Hematopoietic multipotent progenitor cell (in vitro differentiated cells): ENCODE measurements around the gene GRAMD1B. TPM values are rescaled to one million over a fixed set of nuclear protein-coding genes. Genes with fewer than 3 reads are reported as not detected.

Experiments used
- DNase-seq, 3 donors: peaks; one replicate each; pipeline ENCODE4 v3.0.0-alpha.2; 2011 to 2015; ENCODE audit warnings: low read depth in 2 of 3, low spot score in 2 of 3
- total RNA-seq: library from RNA; depleted of rRNA; stranded (reverse); fragments of >200 nt; gene quantifications from one replicate; pipeline ENCODE4 v1.2.3, GENCODE V29; 2012

Gene GRAMD1B
- total RNA-seq, 1 donor: 18.9 TPM

GRCh38 chr11:123584186-123584585, 154.1 kb downstream of the GRAMD1B start:
- DNase-seq: no peak

GRCh38 chr11:123584737-123585136, 154.7 kb downstream of the GRAMD1B start:
- DNase-seq: no peak

GRCh38 chr11:123585206-123585605, 155.1 kb downstream of the GRAMD1B start:
- DNase-seq: no peak

- DNase-seq: no peak
Measured at GRCh38 chr11:123585706-123586105, 155.6 kb downstream of the GRAMD1B start.

- DNase-seq: no peak
Measured at GRCh38 chr11:123586568-123586967, 156.5 kb downstream of the GRAMD1B start.

GRCh38 chr11:123587044-123587443, 157.0 kb downstream of the GRAMD1B start:
- DNase-seq: no peak

- DNase-seq: no peak
Measured at GRCh38 chr11:123587559-123587958, 157.5 kb downstream of the GRAMD1B start.

DNA sequence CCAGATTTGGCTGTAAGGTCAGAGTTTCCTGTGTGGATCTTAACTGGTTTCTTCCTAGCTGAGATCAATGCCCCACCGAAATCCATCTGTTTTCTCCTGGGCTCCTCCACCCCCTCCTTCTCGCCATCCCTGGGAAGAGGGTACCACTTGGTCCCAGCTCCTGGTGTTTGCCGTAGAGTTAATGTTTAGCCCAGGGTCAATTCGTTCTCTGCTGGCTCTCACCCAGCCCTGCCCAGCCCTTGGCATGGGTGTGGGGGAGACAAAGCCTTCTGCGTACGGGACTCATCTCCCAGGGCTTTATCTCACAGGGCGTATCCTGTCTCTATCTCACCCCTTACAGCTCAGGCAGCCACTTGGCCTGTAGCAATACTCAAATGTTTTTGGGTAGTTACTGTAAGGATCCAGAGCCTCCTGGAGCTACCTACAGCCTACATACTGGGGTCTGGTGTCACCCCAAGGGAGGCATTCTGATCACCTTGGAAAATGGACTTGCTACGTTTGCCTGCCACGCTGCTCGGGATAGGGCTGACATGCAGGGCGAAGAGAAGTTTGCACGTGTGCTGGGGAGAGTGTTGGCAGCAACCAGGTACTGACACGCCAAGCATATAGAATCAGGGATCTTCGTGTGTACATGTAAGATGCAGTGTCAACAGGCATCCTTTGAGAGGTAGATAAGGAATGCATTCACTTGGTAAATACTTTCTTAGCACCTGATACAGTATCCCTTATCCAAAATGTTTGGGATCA, 158.2 kb downstream of the GRAMD1B start:
- DNase-seq: no peak

DNA sequence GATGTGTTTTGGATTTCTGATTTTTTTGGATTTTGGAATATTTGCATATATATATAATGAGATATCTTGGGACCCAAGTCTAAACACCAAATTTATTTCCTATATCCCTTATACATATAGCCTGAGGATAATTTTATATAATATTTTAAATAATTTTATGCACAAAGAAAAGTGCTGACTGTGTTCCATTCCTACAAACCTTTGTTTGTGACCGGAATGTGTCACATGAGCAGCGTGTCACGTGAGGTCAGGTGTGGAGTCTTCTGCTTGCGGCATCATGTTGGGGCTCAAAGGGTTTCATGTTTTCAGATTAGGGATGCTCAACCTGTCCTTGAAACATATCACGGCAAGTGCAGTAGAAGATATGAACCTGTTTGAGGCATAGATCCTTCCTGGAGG, 158.8 kb downstream of the GRAMD1B start:
- no peak for DNase-seq

GRCh38 chr11:123590296-123590912, 160.3 kb downstream of the GRAMD1B start:
- no peak for DNase-seq

GRCh38 chr11:123593570-123593969, 163.5 kb downstream of the GRAMD1B start:
- DNase-seq: no peak

DNA sequence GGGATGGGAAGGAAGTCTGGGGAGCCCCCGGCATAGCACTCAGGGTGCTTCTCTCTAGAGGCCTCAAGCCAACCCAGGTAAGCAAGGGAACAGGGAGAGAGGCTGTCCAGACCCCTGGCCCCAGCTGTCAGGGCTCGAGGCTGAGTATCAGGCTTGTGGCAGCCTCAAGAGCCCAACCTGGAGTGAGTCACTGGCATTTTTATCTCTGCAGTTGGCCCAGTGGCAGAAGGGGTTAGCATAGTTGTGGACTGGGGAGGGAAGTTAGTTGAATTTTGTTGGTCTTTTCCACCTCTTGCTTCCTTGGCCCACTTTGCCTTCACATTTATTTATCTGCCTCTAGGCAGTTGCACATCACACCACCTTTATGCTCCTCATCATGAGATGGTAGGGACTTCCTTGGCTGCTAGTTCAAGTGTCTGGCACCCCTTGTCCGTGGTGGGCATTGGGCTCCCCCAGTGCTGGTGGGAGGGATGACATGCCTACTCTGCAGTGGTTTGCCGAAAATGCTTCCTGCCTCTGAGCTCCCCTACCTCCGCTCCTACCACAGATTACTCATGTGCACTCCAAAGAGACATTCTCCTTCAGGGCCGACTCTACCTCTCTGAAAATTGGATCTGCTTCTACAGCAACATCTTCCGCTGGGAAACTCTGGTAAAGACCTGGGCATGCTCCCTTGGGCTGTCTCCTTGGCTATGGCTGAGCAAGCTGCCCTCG, 164.3 kb downstream of the GRAMD1B start:
- DNase-seq: no peak

GRCh38 chr11:123594921-123595320, 164.9 kb downstream of the GRAMD1B start:
- no peak for DNase-seq

- no peak for DNase-seq
Measured at GRCh38 chr11:123597859-123598258, 167.8 kb downstream of the GRAMD1B start.

- DNase-seq: no peak
Measured at GRCh38 chr11:123601136-123601535, 171.1 kb downstream of the GRAMD1B start.

GRCh38 chr11:123601743-123602142, 171.7 kb downstream of the GRAMD1B start:
- DNase-seq: no peak

DNA sequence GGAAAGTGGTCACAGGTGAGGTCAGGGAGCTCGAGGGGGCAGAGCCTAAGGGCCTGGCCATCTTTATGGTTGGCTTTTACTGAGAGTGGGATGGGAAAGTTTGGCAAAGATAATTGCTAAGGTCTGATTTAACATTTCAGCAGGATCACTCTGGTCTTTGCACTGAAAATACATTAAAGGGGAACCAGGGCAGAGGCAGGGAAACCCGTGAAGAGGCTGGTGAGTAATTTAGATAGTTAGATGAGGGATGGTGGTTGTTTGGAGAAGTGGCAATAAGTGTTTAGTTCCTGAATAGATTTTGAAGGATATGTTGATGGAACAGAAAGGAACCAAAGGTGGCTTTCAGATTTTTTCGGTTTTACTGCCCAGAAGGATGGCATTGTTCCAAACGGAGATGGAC, 173.6 kb downstream of the GRAMD1B start:
- DNase-seq: no peak

GRCh38 chr11:123607781-123608180, 177.7 kb downstream of the GRAMD1B start:
- no peak for DNase-seq

GRCh38 chr11:123608371-123608770, 178.3 kb downstream of the GRAMD1B start:
- DNase-seq: no peak

- no peak for DNase-seq
Measured at GRCh38 chr11:123608945-123609344, 178.9 kb downstream of the GRAMD1B start.

GRCh38 chr11:123611698-123612097, 181.6 kb downstream of the GRAMD1B start:
- no peak for DNase-seq
